Muscle layer of colon (tissue), 2 donors: ENCODE results near the gene SRRM4.
"Not testable (repeated sequence)": the region's sequence is repeated elsewhere in the genome, so short reads cannot be mapped to it uniquely, and the experiment has no call there.

Experiments
- H3K27ac ChIP-seq: one replicate; pipeline ENCODE4 v1.7.0; 2013; ENCODE audit warnings: low read depth, mild to moderate bottlenecking, low read length, moderate library complexity
- H3K27me3 ChIP-seq, 2 donors: one replicate each; pipeline ENCODE4 v1.7.0; 2013; ENCODE audit warnings: low read length in 2 of 2, mild to moderate bottlenecking in 2 of 2; ENCODE audit not compliant: insufficient read depth in 2 of 2, control insufficient read depth in 1 of 2
- H3K36me3 ChIP-seq: one replicate; pipeline ENCODE4 v1.7.0; 2013; ENCODE audit warnings: mild to moderate bottlenecking, low read length; ENCODE audit not compliant: insufficient read depth
- H3K4me1 ChIP-seq: one replicate; pipeline ENCODE4 v1.7.0; 2013; ENCODE audit warnings: mild to moderate bottlenecking, low read length; ENCODE audit not compliant: insufficient read depth
- H3K4me3 ChIP-seq, 2 donors: one replicate each; pipeline ENCODE4 v1.7.0; 2013; ENCODE audit warnings: low read length in 2 of 2, low read depth in 1 of 2, mild to moderate bottlenecking in 1 of 2, moderate library complexity in 1 of 2
- H3K9ac ChIP-seq: one replicate; pipeline ENCODE4 v1.7.0; 2013; ENCODE audit warnings: low read length
- H3K9me3 ChIP-seq: one replicate; pipeline ENCODE4 v1.7.0; 2013; ENCODE audit warnings: mild to moderate bottlenecking, low read length
- donor health status: abdominal sarcoma.
- donor health status: Adenocarcinoma of cecum.

The SRRM4 gene

DNA sequence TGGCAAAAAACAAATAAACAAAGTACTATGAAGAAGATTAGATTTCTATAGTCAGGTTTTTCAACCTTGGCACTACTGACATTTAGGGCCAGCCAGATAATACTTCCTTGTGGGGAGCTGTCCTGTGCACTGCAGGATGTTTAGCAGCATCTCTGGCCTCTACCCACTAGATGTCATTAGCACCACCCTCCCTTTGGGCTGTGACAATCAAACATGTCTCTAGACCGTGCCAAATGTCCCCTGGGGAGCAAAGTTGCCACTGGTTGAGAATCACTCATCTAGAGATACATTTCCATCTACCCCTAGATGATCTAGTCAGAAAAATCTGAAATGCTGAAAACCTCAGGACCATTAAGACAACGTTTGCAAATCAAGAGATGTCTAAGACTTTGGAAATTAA is 29.9 kb downstream of the SRRM4 start:
- H3K9ac ChIP-seq, result no peak overlapping the region
- no peak overlapping the region for H3K27ac ChIP-seq
- H3K27me3 ChIP-seq, result peaks cover 0 to 9% of the 10 kb centered on the region in 2 donors
- no peaks in the 10 kb centered on the region for H3K36me3 ChIP-seq
- H3K4me1 ChIP-seq, result no peaks in the 10 kb centered on the region
- H3K4me3 ChIP-seq, result no peak overlapping the region
- no peaks in the 10 kb centered on the region for H3K9me3 ChIP-seq

DNA sequence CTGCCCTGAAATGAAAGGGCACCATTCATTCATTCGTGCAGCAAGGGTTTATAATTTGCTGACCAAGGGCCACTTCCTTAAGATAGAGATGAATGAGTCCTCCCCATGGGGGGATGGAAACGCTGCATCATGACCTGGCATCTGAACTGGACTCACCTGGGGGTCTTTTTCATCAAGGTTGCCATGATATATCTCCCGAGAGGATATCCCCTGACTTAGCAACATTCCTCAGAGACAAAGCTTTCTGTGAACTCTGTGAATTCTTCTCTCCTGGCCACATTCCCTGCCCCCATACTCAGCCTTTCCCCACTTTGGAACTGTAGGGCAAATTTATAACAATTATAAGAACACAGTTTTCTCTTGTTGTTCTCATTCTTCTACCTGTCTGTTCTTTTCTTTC is 30.8 kb downstream of the SRRM4 start:
- Histone ChIP-seq H3K27me3 (peaks cover 0 to 9% of the 10 kb centered on the region in 2 donors), H3K27ac (no peak overlapping the region), H3K9me3 (no peaks in the 10 kb centered on the region), H3K36me3 (no peaks in the 10 kb centered on the region), H3K4me3 (no peak overlapping the region), H3K9ac (no peak overlapping the region), H3K4me1 (no peaks in the 10 kb centered on the region)

DNA sequence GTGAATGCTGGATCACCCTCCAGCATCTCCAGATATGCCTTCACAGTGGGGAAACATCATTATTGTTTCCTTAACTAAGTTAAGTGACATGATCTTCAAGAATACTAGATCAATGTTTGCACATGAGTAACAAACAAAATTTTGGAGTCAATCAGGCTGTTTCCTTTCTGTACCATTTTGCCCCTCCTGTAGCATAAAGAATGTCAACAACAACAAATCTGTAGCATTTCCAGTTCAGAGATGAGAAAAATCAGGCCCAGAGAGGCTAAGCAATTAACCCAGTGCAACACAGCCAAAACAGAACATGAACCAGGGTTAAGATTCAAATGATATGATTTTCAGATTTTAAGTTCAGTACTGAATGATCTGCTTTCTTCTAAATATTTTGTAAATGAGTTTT is 31.7 kb downstream of the SRRM4 start:
- H3K4me1 ChIP-seq, result no peaks in the 10 kb centered on the region
- no peak overlapping the region for H3K9ac ChIP-seq
- H3K27me3 ChIP-seq, result peaks cover 0 to 9% of the 10 kb centered on the region in 2 donors
- no peak overlapping the region for H3K4me3 ChIP-seq
- no peak overlapping the region for H3K27ac ChIP-seq
- no peaks in the 10 kb centered on the region for H3K9me3 ChIP-seq
- H3K36me3 ChIP-seq, result no peaks in the 10 kb centered on the region

DNA sequence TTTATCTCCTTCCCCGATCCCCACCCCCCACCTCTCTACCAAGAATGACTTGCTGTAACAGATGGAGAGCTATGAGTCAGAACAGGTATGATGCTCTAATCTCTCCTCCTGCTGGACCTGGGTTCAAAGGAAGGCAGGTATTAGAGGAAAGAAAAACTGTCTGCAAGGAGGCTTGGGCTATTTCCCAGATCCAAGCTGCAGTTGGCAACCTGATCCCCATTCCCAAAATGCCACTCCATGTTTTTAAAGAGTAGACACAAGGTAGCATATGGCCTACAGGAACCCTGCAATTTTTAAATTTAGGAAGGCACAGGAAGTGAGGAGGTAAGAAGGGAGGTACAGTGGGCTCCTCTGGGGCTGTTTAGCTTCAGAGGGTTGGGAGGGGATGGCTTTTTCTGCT is 33.0 kb downstream of the SRRM4 start:
- Histone ChIP-seq H3K4me3 (no peak overlapping the region), H3K27ac (no peak overlapping the region), H3K27me3 (peaks cover 0 to 3% of the 10 kb centered on the region in 2 donors), H3K36me3 (no peaks in the 10 kb centered on the region), H3K4me1 (no peaks in the 10 kb centered on the region), H3K9ac (no peak overlapping the region), H3K9me3 (no peaks in the 10 kb centered on the region)

DNA sequence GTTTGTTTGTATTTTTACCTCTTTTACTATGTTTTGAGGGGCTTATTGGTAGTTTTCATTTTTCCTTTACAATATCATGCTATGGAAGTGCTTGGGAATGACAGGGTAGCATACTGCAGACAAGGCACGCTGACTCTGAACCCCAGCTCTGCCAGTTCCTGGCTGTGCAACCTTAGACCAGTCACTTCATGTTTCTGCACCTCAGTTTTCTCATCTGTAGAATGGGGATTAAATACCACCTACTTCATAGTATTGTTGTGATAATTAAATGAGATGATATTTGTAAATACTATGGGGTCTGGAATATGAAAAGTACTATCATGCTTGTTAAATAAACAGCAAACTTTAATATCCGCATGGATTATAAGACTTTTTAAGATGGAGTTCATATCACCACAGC is 35.4 kb downstream of the SRRM4 start:
- H3K4me1 ChIP-seq, result no peaks in the 10 kb centered on the region
- no peak overlapping the region for H3K27ac ChIP-seq
- H3K4me3 ChIP-seq, result no peak overlapping the region
- H3K36me3 ChIP-seq, result no peaks in the 10 kb centered on the region
- no peaks in the 10 kb centered on the region for H3K9me3 ChIP-seq
- peaks cover 4 to 6% of the 10 kb centered on the region in 2 donors for H3K27me3 ChIP-seq
- H3K9ac ChIP-seq, result no peak overlapping the region

DNA sequence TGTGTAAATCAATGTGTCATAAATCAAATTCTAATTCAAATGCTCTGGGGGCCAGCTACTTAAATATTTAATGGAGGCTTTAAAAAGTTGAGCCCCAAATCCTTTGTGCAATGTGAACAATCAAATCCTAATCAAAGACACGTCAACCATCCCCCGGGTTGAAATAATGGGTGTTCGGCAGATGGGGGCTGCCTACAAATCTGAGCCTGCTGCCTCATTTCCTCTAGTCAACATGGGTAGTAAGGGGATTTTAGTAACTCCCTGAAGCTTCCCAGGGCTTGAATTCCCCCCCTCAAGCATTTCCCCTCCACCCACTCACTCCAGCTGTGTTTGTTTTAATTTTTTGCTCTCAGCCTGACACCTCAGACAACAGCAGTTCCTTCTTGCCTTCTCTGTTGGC is 37.8 kb downstream of the SRRM4 start:
- Histone ChIP-seq H3K4me3 (no peak overlapping the region), H3K4me1 (no peaks in the 10 kb centered on the region), H3K9ac (no peak overlapping the region), H3K36me3 (no peaks in the 10 kb centered on the region), H3K27ac (no peak overlapping the region), H3K9me3 (no peaks in the 10 kb centered on the region), H3K27me3 (peaks cover 4 to 6% of the 10 kb centered on the region in 2 donors)

DNA sequence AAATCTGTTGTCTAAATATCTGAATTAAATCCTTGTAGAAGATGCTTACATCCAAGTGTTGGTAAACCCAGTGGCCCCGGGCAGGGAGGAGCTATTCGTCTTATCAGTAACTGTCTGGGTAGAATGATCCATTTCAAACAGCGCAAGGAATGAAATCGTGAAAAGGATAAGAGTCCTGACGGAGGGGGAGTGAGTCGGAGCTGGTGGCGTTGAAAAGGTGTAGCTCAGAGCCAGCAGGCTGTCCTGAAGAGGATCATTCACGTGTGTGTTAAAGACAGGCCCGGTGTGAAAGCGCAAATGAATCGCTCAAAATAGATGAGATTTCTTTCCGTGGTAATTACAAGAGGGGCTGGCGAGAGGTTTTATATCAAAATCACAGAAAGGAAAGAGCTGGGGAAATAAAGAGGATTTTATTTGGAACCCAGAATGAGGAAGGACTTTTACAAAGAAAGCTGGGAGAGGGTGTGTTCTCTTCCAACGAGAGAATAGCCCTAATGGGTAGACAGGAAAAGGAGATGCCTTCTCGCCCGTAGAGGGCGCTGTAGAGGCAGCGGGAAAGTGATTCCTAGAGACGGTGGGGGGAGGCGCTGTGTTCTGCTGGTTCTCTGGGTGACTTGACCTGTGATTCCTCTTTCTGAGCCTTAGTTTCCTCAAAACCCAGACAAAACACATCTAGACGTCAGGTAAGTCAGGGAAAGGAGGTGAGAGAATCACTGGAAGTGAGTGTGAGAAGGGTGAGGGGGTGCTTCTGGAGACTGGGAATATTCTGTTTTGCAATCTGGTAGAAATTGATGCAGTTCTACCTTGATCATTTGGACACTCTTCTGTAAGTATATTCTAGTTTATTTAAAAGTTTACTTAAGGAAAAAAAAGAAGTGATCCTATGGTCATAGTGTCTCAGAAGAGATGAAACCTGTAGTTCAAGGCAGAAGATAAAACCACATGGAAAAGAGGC is 39.3 kb downstream of the SRRM4 start:
- Histone ChIP-seq H3K4me3 (no peak overlapping the region), H3K27ac (no peak overlapping the region), H3K36me3 (no peaks in the 10 kb centered on the region), H3K9ac (no peak overlapping the region), H3K4me1 (no peaks in the 10 kb centered on the region), H3K9me3 (no peaks in the 10 kb centered on the region), H3K27me3 (peaks cover 4 to 6% of the 10 kb centered on the region in 2 donors)

DNA sequence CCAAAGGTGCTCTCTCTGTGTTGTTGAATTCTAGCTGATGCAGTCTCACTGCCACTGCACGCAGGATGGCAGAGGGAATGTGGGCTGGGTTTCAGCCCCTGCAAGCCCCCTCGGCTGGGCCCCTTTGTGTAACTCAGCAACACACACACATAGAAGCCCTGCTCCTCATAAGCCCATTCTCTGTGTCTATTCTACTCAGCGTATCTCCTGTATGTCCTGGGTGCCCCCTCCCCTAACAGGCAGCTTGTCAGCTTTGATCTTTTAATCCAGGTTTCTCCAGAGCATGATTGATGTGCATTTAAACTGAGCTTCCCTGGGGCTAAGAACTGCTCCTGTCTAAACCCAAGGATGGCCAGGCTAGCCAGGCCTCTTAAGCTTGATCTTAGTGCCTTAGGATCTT is 43.0 kb downstream of the SRRM4 start:
- no peaks in the 10 kb centered on the region for H3K36me3 ChIP-seq
- no peak overlapping the region for H3K4me3 ChIP-seq
- no peak overlapping the region for H3K27ac ChIP-seq
- H3K4me1 ChIP-seq, result no peaks in the 10 kb centered on the region
- peaks cover under 1 to 6% of the 10 kb centered on the region in 2 donors for H3K27me3 ChIP-seq
- no peak overlapping the region for H3K9ac ChIP-seq
- no peaks in the 10 kb centered on the region for H3K9me3 ChIP-seq

DNA sequence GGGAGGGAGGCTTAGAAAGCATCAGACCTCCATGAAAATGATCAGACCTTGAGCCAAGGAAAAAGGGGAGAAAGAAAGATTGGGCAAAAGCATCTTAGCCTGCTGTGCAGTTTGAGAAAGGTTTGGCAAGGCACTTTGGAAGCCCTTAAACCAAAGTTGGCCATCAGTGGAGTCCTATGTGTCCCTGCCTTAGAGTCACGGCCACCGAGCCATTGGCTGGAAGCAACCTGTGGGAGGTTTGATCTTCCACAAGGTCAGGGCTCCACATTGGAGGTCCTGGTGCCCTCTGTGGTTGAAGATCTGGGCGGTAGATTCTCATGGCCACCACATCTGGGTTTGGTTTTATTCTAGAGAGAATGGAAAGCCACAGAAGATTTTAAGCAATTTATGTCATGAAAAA is 44.4 kb downstream of the SRRM4 start:
- peaks cover 0 to 3% of the 10 kb centered on the region in 2 donors for H3K27me3 ChIP-seq
- no peak overlapping the region for H3K4me3 ChIP-seq
- no peaks in the 10 kb centered on the region for H3K36me3 ChIP-seq

DNA sequence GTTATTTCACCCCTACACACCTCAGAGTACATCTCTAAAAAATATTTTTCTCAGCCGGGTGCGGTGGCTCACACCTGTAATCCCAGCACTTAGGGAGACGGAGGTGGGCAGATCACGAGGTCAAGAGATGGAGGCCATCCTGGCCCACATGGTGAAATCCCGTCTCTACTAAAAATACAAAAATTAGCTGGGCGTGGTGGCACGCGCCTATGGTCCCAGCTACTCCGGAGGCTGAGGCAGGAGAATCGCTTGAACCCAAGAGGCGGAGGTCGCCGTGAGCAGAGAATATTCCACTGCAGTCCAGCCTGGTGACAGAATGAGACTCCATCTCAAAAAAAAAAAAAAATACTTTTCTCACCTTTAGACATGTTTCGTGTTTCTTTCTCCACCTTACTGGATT is 52.0 kb downstream of the SRRM4 start:
- H3K4me1 ChIP-seq, H3K9ac ChIP-seq, H3K36me3 ChIP-seq, H3K9me3 ChIP-seq, H3K27me3 ChIP-seq, H3K27ac ChIP-seq, H3K4me3 ChIP-seq: not testable (repeated sequence)

More for the DNA sequence above, 44.4 kb downstream of the SRRM4 start:
- Histone ChIP-seq H3K9ac (no peak overlapping the region), H3K4me1 (no peaks in the 10 kb centered on the region), H3K27ac (no peak overlapping the region), H3K9me3 (no peaks in the 10 kb centered on the region)

DNA sequence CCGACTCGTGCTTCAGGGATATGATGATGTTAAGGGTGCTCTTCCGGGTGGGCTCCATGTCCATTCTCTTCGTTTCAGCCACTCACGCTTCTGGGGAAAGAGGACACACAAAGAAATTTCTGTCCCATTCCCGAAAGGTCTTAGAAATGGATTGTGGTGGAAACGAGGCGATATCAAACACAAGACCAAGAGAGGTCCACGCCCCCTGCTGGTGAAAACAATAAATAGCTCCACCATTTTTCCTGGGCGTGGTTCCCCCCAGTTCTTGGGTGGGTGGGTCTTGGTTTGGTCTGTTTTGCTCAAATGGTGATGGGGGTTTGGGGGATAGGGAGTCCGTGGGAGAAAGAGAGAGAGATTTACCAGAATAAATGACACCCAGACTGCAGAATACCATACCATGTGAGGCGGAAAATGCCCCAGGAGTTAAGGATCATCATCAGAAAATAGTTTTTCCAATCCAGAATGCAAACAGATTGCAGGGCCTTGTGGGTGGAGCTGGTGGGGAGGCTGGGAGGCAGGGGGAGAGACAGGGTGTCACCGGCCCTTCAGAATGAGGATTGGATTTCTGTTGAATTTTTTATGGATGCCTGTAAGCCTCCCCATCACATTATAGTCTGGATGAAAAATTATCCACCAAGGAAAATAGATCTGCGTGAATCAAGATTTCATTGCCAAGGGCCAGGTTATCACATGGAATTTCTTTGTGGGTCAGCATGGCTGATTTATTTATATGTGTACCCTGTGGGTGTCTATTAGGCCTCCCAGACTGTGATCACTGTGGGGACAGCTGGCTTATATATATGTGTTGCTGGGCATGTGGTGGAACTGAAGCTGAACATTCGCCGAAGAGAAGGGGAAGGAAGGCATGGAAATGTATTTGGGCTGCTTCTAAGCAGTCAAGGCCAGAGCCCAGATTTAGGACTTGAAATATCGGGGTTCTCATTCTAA is 55.8 kb downstream of the SRRM4 start:
- Histone ChIP-seq H3K9me3 (no peaks in the 10 kb centered on the region), H3K27ac (no peak overlapping the region), H3K27me3 (no peaks in the 10 kb centered on the region), H3K36me3 (no peaks in the 10 kb centered on the region), H3K4me1 (no peaks in the 10 kb centered on the region), H3K9ac (no peak overlapping the region), H3K4me3 (no peak overlapping the region)
